Nucleus accumbens (tissue), 56 donors: ENCODE measurements around the gene SPTBN4.
"Not testable (repeated sequence)": the region's sequence is repeated elsewhere in the genome, so short reads cannot be mapped to it uniquely, and the experiment has no call there.

ENCODE experiments used
- DNase-seq, 56 donors: peaks; one replicate each; lab custom pipeline; 2025; lab: John Stamatoyannopoulos, UW

Gene SPTBN4

DNA sequence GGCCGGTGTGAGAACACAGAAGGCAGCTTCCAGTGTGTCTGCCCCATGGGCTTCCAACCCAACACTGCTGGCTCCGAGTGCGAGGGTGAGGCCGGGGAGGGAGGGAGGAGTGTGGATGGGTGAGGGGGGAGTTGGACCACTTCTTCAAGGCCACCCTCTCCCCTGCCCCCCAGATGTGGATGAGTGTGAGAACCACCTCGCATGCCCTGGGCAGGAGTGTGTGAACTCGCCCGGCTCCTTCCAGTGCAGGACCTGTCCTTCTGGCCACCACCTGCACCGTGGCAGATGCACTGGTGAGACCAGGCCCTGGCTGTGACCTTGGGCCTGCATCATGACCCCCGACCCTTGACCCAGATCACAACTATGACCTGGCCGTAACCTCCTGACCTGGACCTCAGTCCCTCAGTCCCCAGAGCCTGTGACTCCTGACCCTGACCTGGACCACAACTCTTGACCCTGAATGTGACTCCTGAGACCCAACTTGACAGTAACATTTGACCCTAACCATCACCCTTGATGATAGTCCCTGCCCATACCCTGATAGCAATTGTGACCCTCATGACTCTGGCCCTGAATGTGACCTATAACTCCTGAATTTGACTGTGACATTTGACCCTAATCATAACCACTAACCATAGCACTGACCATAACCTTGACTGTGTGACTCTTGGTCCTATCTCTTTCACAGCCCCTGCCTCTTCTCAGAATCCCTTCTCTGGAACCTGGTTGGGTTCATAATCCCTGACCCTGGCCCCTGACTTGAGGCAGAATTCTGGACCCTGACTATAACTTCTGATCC, 145.3 kb downstream of the SPTBN4 start:
- DNase-seq, result no peak

DNA sequence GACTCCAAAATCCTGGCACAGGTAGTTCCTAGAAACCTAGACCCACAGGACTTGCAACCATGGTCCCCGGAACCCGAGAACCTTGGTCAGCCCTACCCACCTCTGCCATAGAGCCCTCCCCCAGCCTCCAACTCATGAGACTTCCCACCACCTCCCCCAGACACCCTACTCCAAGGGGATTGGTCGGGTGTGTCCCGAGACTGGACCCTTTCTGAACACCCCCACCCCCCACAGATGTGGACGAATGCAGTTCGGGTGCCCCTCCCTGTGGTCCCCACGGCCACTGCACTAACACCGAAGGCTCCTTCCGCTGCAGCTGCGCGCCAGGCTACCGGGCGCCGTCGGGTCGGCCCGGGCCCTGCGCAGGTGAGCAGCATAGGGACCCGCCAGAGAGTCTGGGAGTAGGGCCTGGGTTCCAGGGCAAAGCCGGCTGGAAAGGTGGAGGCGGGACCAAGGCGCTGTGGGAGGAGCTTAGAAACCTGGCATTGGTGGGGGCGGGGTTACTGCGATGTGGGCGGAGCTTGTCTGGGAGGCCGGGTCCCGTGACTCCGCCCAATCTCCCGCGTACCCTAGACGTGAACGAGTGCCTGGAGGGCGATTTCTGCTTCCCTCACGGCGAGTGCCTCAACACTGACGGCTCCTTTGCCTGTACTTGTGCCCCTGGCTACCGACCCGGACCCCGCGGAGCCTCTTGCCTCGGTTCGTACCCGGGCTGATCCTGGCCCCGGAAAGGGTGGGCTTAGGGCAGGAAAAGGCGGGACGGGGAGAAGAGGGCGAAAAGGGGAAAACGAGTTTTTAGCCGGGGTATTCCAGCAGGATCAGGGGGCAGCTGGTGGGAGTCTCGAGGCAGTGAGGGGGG, 146.3 kb downstream of the SPTBN4 start:
- peak in 3 of 56 donors; percentile 24 to 33 (median 29) for DNase-seq

DNA sequence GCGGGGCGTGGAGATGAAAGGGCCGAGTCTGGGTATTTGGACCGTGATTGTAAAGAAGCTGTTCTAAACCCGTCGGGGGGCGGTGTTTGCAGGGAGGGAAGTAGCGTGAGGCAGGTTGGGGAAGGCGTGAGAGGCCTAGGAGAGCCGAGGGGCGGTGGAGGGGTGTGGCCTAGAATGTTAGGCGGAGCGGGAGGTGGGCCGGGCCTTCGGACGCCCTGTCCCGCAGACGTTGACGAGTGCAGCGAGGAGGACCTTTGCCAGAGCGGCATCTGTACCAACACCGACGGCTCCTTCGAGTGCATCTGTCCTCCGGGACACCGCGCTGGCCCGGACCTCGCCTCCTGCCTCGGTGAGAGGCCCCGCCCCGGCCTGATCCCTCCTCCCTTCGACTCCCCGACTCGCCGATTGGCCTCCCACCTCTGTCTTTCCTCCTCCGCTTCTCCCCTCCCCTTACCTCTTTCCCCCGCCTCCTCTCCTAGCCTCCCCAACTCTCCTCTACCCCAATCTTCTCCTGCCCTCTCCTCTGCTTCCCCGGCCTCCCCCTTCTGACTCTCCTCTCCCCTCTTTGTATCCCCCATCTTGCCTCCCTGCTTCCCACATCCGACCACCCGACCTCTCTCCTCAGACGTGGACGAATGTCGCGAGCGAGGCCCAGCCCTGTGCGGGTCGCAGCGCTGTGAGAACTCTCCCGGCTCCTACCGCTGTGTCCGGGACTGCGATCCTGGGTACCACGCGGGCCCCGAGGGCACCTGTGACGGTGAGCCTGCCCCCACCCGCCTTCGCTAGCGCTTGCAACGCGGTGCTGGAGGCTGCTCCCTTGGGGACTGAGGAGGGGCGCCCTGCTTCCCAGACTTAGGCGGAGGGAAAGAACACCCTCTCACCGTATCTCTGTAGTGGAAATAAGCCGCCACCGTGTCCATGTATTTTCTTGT, 147.2 kb downstream of the SPTBN4 start:
- DNase-seq, result peak in 4 of 56 donors; percentile 36 to 58 (median 48)

DNA sequence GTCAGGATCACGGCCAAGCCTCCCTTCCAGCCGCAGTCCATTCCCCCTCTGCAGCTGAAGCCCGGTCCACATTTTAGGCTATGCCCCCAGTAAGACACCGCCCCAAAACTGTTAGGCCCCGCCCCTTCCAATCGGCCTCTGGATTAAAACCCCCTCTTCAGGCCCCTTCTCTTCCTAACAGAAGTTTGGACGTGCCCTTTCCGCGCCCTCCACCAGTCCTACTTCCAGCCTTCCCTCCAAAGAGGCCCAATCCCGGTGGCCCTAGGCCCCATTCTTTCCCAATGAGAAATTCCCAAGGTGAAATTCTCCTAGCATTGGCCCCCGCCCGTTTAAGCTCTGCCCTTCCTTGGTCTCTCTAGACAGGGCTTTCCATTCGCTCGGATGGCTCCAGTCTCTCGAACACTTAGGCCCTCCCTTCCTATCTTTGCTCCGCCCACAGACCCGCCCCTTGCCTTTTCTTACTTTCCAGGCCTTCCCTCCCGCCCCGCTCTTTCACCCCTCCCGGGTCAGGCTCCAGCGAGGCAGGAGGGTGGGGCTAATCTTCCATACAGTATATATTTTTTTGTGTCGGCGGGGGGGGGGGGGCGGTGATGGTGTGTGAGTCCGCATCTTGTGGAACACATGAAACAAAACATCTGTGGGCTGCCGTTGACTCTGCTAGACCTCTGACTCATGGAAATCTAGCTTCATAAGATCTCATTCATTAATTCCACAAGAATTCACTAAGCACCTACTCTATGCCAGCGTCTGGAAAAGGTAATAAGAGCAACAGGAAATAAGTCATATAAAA, 148.0 kb downstream of the SPTBN4 start:
- DNase-seq, result peak in 6 of 56 donors; percentile 7 to 26 (median 16)

DNA sequence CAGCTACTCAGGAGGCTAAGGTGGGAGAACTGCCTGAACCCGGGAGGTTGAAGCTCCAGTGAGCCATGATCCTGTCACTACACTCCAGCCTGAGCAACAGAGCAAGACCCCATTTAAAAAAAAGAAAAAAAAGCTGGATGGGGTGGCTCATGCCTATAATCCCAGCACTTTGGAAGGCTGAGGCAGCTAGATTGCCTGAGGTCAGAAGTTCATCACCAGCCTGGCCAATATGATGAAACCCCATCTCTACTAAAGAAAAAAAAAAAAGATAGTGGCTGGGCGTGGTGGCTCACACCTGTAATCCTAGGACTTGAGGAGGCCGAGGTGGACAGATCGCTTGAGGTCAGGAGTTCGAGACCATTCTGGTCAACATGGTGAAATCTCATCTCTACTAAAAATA, 149.4 kb downstream of the SPTBN4 start:
- DNase-seq, result no peak

DNA sequence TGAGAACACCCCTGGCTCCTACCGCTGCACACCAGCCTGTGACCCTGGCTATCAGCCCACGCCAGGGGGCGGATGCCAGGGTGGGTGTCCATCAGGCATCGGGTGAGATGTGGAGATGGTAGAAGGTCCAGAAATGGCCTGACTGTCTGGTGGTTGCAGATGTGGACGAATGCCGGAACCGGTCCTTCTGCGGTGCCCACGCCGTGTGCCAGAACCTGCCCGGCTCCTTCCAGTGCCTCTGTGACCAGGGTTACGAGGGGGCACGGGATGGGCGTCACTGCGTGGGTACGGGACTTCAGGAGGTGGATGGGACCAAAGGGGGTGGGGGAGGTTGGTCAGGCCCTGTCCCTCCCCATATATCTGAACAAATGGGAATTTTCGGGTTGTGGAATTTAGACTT, 150.1 kb downstream of the SPTBN4 start:
- no peak for DNase-seq

DNA sequence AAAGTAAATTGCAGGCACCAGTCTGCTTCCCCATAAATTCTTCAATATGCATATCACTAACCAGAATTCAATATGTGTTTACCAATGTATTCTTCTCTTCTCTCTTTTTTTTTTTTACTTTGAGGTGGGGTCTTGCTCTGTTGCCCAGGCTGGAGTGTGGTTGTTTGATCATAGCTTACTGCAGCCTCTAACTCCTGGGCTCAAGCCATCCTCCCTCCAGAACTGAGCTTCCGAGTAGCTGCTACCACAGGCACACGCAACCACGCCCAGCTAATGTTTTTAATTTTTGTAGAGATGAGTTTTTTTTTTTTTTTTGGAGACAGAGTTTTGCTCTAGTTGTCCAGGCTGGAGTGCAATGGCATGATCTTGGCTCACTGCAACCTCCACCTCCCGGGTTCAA, 151.2 kb downstream of the SPTBN4 start:
- no peak for DNase-seq

DNA sequence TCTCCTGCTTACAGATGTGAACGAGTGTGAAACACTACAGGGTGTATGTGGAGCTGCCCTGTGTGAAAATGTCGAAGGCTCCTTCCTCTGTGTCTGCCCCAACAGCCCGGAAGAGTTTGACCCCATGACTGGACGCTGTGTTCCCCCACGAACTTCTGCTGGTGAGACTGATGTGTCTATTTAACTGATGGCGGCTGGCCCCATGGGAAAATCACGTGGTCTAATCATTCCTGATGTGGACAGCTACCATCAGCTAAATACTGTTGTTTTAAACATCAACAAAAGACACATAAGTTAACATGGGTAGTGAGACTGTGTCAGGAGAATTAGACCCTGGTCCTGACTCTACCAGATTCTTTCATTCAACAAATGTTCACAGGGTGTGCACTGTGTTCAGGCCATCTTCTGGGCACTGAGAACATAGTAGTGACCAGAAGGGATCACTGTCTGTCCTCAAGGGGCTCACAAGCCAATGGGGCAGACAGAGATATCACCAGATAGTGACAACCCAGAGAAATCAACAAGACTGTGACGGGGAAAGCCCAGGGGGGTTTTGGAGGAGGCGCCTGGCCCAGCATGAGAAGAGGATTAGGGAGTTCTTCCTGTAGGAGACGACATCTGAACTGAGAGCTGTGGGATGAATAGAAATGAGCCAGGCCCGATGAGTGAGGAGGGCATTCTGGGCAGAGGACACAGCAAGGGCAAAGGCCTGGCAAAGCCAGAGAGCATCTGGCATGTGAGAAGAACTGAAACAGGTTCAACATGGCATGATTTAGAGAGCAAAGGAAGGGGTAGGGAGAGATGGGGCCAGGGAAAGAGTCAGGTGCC, 152.7 kb downstream of the SPTBN4 start:
- DNase-seq, result no peak

DNA sequence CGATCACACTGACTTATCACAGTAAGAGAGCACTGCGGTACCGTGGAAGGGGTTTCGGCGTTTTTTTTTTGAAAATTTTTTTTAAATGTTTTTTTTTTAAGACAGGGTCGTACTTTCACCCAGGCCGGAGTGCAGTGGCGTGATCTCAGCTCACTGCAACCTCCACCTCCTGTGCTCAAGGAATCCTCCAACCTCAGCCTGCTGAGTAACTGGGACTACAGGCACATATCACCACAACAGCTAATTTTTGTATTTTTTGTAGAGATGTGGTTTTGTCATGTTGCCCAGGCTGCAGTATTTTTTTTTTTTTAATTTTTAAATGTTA, 153.3 kb downstream of the SPTBN4 start:
- no peak for DNase-seq

DNA sequence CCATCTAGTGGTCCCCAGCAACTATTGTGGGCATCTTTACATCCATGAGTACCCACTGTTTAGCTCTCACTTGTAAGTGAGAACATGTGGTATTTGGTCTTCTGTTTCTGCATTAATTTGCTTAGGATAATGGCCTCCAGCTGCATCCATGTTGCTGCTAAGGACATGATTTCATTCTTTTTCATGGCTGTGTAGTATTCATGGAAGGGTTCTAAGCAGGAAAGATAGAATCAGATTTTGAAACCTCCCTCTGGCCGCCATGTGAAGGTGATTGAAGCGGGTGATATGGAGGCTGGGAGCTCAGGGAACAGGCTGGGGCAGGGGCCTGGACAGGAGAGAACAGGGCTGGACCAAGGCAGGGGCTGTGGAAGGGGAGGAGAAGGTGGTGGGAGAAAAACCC, 154.5 kb downstream of the SPTBN4 start:
- DNase-seq, result no peak

DNA sequence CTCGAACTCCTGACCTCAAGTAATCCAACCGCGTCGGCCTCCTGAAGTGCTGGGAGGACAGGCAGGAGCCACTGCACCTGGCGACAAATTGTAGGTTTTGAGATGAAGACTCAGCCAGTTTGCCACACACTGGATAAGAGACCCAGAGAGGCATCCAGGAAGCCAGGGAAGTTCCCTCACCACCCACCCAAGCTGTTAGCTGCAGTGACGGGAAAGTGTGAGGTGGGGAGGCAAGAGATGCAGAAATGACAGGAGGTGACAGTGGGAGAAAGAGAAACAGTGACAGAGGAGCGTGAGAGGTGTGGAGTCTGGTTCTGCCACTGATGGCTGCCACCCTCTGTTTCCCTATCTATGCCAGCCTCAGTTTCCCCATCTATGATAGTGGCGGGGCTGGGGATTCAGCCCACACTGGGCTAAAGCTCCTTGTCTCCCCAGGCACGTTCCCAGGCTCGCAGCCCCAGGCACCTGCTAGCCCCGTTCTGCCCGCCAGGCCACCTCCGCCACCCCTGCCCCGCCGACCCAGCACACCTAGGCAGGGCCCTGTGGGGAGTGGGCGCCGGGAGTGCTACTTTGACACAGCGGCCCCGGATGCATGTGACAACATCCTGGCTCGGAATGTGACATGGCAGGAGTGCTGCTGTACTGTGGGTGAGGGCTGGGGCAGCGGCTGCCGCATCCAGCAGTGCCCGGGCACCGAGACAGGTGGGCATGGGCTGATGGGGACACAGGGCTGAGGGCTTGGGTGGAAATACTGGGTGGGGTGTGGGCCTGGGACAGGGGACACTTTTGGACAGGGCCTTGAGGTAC, 155.4 kb downstream of the SPTBN4 start:
- peak in 1 of 56 donors; percentile 27 for DNase-seq

DNA sequence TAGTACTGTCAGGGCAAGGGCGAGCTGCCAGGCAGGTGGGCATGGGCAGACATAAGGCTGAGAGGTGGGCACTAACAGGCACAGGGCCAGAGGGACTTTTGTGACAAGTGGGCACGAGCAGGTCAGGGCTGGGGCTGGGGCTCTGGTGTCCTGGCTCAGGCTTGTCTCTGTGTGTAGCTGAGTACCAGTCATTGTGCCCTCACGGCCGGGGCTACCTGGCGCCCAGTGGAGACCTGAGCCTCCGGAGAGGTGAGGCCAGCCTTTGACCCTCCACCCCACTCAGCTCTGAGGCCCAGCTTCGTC, 155.9 kb downstream of the SPTBN4 start:
- no peak for DNase-seq

DNA sequence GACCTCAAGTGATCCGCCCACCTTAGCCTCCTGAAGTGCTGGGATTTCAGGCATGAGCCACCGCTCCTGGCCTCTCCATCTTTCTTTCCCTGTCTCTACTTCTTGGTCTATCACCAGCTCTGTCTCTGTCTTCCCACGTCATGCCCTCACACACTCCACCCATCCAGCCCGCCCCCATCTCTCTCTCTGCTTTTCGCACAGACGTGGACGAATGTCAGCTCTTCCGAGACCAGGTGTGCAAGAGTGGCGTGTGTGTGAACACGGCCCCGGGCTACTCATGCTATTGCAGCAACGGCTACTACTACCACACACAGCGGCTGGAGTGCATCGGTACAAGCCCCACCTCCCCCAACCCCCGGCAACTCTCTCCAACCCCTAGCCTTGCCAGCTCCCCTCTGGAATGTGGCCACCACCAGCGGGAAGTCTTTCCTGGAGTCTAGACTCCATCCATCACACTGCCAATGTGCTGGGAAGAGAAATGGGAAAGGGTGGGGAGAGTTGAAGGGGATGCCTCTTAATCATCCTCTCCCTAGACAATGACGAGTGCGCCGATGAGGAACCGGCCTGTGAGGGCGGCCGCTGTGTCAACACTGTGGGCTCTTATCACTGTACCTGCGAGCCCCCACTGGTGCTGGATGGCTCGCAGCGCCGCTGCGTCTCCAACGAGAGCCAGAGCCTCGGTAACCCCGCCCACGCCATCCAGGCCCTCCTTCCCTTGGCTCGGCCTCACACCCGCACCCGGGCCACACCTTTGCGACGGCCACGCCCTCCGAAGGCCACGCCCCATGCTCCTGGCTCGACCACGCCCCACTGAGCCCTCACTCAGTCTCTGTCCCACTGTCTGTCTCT, 156.8 kb downstream of the SPTBN4 start:
- peak in 1 of 56 donors; percentile 34 for DNase-seq

DNA sequence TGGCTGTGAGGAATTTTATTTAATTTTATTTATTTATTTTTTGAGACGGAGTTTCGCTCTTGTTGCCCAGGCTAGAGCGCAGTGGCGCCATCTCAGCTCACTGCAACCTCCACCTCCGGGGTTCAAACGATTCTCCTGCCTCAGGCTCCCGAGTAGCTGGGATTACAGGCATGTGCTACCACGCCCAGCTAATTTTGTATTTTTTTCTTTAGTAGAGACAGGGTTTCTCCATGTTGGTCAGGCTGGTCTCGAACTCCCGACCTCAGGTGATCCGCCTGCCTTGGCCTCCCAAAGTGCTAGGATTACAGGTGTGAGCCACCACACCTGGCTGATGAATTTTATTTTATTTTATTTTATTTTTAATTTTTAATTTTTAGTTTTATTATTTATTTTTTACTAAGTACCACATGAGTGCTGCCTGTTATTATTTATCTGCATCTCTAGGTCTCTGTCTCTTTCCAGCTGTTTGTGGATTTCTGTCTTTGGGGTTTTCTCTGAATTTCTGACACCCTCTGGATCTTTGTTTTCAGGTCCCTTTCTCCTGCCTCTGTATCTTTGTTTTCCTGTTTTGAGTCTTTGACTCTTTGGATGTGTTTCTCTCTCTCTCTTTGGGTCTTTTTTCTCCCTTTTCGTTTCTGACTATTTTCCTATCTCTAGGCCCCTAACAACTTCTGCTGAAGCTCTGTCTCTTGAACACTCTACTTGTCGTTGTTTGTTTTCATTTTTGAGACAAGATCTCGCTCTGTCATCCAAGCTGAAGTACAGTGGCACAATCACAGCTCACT, 157.8 kb downstream of the SPTBN4 start:
- not testable (repeated sequence) for DNase-seq

DNA sequence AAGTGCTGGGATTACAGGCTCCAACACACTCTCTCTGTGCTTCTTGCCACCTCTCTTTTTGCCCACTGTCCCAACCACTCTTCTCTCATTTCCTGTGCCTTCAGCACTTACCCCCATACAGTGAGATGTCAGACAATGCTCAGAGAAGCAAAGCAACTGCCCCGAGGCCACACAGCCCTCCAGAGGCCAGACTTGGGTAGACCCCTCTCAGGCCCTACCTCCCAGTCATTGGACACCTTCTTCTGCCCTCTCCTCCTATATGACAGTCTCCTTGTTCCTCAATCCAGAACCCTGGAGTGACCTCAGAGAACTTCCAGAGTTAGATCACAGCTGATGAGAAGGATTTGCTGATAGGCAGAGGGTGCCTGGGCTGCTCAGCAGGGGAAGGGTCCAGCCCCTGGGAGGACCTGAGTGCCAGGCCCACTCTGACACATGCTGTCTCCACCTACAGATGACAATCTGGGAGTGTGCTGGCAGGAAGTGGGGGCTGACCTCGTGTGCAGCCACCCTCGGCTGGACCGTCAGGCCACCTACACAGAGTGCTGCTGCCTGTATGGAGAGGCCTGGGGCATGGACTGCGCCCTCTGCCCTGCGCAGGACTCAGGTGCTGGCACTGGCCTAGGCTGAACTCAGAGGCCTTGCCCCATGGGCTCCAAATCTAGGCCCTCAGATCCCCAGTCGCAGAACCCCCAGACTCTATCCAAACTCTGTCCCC, 158.8 kb downstream of the SPTBN4 start:
- no peak for DNase-seq
